ENCODE data around the gene KLHL9.
A peak's percentile ranks its signal among the peaks of the same experiment; 100 is the strongest.

Gene KLHL9

GRCh38 chr9:21333226-21333625 lies 2.0 kb downstream of the KLHL9 start:
- Mint-ChIP-seq H3K27ac (no peak overlapping the region), H3K36me3 (peaks cover 14% of the 10 kb centered on the region), H3K4me3 (no peak overlapping the region), H3K9me3 (no peaks in the 10 kb centered on the region), H3K4me1 (peaks cover 33% of the 10 kb centered on the region), H3K27me3 (peaks cover 2% of the 10 kb centered on the region)
- ATAC-seq (ENCODE audit: low read depth) (no peak), DNase-seq (ENCODE audit: low spot score in 2 of 2) (no peak)

GRCh38 chr9:21331676-21332402 lies 3.4 kb downstream of the KLHL9 start:
- Mint-ChIP-seq H3K9me3 (no peaks in the 10 kb centered on the region), H3K4me3 (no peak overlapping the region), H3K4me1 (peaks cover 36% of the 10 kb centered on the region), H3K36me3 (peaks cover 14% of the 10 kb centered on the region), H3K27ac (no peak overlapping the region), H3K27me3 (no peaks in the 10 kb centered on the region)
- no peak for ATAC-seq (ENCODE audit: low read depth)
- DNase-seq (ENCODE audit: low spot score in 2 of 2) = no peak

- H3K27me3 Mint-ChIP-seq = no peaks in the 10 kb centered on the region
- H3K4me3 Mint-ChIP-seq = no peak overlapping the region
- peaks cover 20% of the 10 kb centered on the region for H3K36me3 Mint-ChIP-seq
- peaks cover 30% of the 10 kb centered on the region for H3K4me1 Mint-ChIP-seq
- H3K27ac Mint-ChIP-seq = no peak overlapping the region
- peak in 1 of 2 donors; percentile 48 for DNase-seq (ENCODE audit: low spot score in 2 of 2)
- peak; percentile 91 for ATAC-seq (ENCODE audit: low read depth)
- H3K9me3 Mint-ChIP-seq = no peaks in the 10 kb centered on the region
Observed at GRCh38 chr9:21326526-21327139, 8.6 kb downstream of the KLHL9 start.

- DNase-seq (ENCODE audit: low spot score in 2 of 2) = no peak
- Mint-ChIP-seq H3K9me3 (no peaks in the 10 kb centered on the region), H3K4me1 (peaks cover 21% of the 10 kb centered on the region), H3K27me3 (no peaks in the 10 kb centered on the region), H3K36me3 (peaks cover 24% of the 10 kb centered on the region), H3K4me3 (no peak overlapping the region), H3K27ac (no peak overlapping the region)
- no peak for ATAC-seq (ENCODE audit: low read depth)
Observed at GRCh38 chr9:21324047-21324446, 11.2 kb downstream of the KLHL9 start.

- H3K9me3 Mint-ChIP-seq = no peaks in the 10 kb centered on the region
- H3K4me1 Mint-ChIP-seq = peaks cover 18% of the 10 kb centered on the region
- DNase-seq (ENCODE audit: low spot score in 2 of 2) (no peak), ATAC-seq (ENCODE audit: low read depth) (no peak)
- no peaks in the 10 kb centered on the region for H3K27me3 Mint-ChIP-seq
- no peak overlapping the region for H3K4me3 Mint-ChIP-seq
- peaks cover 22% of the 10 kb centered on the region for H3K36me3 Mint-ChIP-seq
- H3K27ac Mint-ChIP-seq = no peak overlapping the region
Observed at GRCh38 chr9:21322911-21323461, 12.2 kb downstream of the KLHL9 start.

GRCh38 chr9:21320465-21320864 lies 14.7 kb downstream of the KLHL9 start:
- Mint-ChIP-seq H3K27ac (no peak overlapping the region), H3K9me3 (no peaks in the 10 kb centered on the region), H3K4me3 (no peak overlapping the region), H3K36me3 (peaks cover 22% of the 10 kb centered on the region), H3K27me3 (no peaks in the 10 kb centered on the region), H3K4me1 (peaks cover 14% of the 10 kb centered on the region)
- ATAC-seq (ENCODE audit: low read depth) (no peak), DNase-seq (ENCODE audit: low spot score in 2 of 2) (no peak)

- Mint-ChIP-seq H3K27me3 (peaks cover 1% of the 10 kb centered on the region), H3K36me3 (peaks cover 11% of the 10 kb centered on the region), H3K4me3 (no peak overlapping the region), H3K4me1 (peaks cover 6% of the 10 kb centered on the region), H3K9me3 (no peaks in the 10 kb centered on the region), H3K27ac (no peak overlapping the region)
- ATAC-seq (ENCODE audit: low read depth) (peak; percentile 66), DNase-seq (ENCODE audit: low spot score in 2 of 2) (peak in 1 of 2 donors; percentile 14)
Observed at GRCh38 chr9:21317956-21318923, 17.0 kb downstream of the KLHL9 start.

GRCh38 chr9:21316860-21317259 lies 18.3 kb downstream of the KLHL9 start:
- Mint-ChIP-seq H3K27ac (no peak overlapping the region), H3K9me3 (no peaks in the 10 kb centered on the region), H3K4me3 (no peak overlapping the region), H3K27me3 (peaks cover 1% of the 10 kb centered on the region), H3K36me3 (peaks cover 6% of the 10 kb centered on the region), H3K4me1 (no peaks in the 10 kb centered on the region)
- DNase-seq (ENCODE audit: low spot score in 2 of 2) = no peak
- no peak for ATAC-seq (ENCODE audit: low read depth)

- H3K4me1 Mint-ChIP-seq = no peaks in the 10 kb centered on the region
- no peak for ATAC-seq (ENCODE audit: low read depth)
- H3K27me3 Mint-ChIP-seq = peaks cover 1% of the 10 kb centered on the region
- no peak overlapping the region for H3K27ac Mint-ChIP-seq
- H3K36me3 Mint-ChIP-seq = peaks cover 3% of the 10 kb centered on the region
- no peak overlapping the region for H3K4me3 Mint-ChIP-seq
- no peak for DNase-seq (ENCODE audit: low spot score in 2 of 2)
- H3K9me3 Mint-ChIP-seq = no peaks in the 10 kb centered on the region
Observed at GRCh38 chr9:21316032-21316842, 19.0 kb downstream of the KLHL9 start.

GRCh38 chr9:21314152-21314551 lies 21.1 kb downstream of the KLHL9 start:
- no peaks in the 10 kb centered on the region for H3K4me1 Mint-ChIP-seq
- DNase-seq (ENCODE audit: low spot score in 2 of 2) (no peak), ATAC-seq (ENCODE audit: low read depth) (no peak)
- peaks cover 5% of the 10 kb centered on the region for H3K27me3 Mint-ChIP-seq
- no peak overlapping the region for H3K4me3 Mint-ChIP-seq
- H3K27ac Mint-ChIP-seq = no peak overlapping the region
- H3K36me3 Mint-ChIP-seq = no peaks in the 10 kb centered on the region
- no peaks in the 10 kb centered on the region for H3K9me3 Mint-ChIP-seq

GRCh38 chr9:21311889-21312288 lies 23.3 kb downstream of the KLHL9 start:
- H3K36me3 Mint-ChIP-seq = no peaks in the 10 kb centered on the region

GRCh38 chr9:21305213-21305612 lies 30.0 kb downstream of the KLHL9 start, which contains the start of gene IFNA5:
Gene IFNA5 (minus strand): TSS chr9:21305313. CDS start chr9:21305256, 57 bp downstream.
- H3K9me3 Mint-ChIP-seq = no peaks in the 10 kb centered on the region
- no peak within 1 kb of the TSS for H3K27ac Mint-ChIP-seq
- H3K36me3 Mint-ChIP-seq = no peaks in the 10 kb centered on the region
- H3K4me3 Mint-ChIP-seq = no peak within 1 kb of the TSS
- H3K4me1 Mint-ChIP-seq = no peaks in the 10 kb centered on the region
- DNase-seq (ENCODE audit: low spot score in 2 of 2) (no peak), ATAC-seq (ENCODE audit: low read depth) (no peak)
- H3K27me3 Mint-ChIP-seq = peaks cover 25% of the 10 kb centered on the region

More at GRCh38 chr9:21311889-21312288, 23.3 kb downstream of the KLHL9 start:
- Mint-ChIP-seq H3K27me3 (peaks cover 8% of the 10 kb centered on the region), H3K27ac (no peak overlapping the region), H3K9me3 (no peaks in the 10 kb centered on the region), H3K4me3 (no peak overlapping the region), H3K4me1 (no peaks in the 10 kb centered on the region)
- no peak for ATAC-seq (ENCODE audit: low read depth)
- no peak for DNase-seq (ENCODE audit: low spot score in 2 of 2)

GRCh38 chr9:21295992-21296391 lies 39.2 kb downstream of the KLHL9 start:
- no peak for DNase-seq (ENCODE audit: low spot score in 2 of 2)
- no peak overlapping the region for H3K4me3 Mint-ChIP-seq
- H3K9me3 Mint-ChIP-seq = no peaks in the 10 kb centered on the region
- H3K4me1 Mint-ChIP-seq = peaks cover 3% of the 10 kb centered on the region
- H3K27ac Mint-ChIP-seq = no peak overlapping the region
- H3K27me3 Mint-ChIP-seq = peaks cover 9% of the 10 kb centered on the region
- H3K36me3 Mint-ChIP-seq = no peaks in the 10 kb centered on the region
- ATAC-seq (ENCODE audit: low read depth) = no peak

All from memory B cell (primary cell).